HG02884 (cell line): ENCODE results near the gene ENTHD1.

Experiments used
- ATAC-seq: cut with Tn5 transposase; IDR thresholded peaks from one replicate; pipeline ENCODE4 v1.9.1; 2021; ENCODE audit warnings: mild to moderate bottlenecking, moderate library complexity; ENCODE audit not compliant: unreplicated experiment

Gene ENTHD1

DNA sequence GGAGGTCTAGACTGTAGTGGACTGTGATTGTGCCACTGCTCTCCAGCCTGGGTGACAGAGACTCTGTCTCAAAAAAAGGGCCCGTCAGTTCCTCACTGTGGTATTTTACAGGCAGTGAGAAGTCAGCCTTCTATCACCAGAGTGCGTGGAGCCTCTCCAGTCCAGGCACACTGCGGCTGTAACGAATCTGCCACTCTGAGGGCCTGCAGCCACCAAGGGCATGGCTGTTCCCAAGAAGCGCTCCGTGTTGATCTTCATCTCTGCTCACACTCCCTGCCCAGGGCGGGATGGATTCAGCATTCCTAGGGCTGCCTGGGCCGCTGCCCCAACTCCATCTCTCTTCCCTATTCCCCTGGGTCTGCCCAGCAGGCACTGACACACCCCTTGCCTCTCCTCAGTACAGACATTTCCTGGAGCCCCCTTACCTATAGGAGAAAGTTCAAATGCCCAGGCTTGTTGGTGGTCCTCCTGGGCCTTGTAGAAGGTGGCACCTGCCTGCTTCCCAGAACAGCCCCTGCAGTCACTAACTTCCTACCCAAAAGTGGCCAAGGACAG is 174.6 kb downstream of the ENTHD1 start:
- no peak for ATAC-seq

DNA sequence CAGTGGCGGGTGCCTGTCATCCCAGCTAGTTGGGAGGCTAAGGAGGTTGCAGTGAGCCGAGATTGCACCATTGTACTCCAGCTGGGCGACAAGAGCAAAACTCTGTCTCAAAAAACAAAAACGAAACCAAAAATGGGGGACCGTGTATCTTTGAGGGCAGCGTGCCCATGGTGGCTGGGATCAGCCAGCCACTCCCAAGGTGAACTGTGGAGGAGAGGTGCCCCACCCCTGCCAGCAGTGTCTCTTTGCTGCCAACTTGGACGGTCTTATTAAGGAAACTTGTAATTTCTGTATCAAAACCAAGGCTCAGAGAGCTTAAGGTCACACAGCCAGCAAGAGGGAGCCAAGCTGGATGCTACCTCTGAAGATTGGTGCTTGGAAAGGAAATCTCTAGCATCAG is 175.4 kb downstream of the ENTHD1 start:
- ATAC-seq, result no peak

DNA sequence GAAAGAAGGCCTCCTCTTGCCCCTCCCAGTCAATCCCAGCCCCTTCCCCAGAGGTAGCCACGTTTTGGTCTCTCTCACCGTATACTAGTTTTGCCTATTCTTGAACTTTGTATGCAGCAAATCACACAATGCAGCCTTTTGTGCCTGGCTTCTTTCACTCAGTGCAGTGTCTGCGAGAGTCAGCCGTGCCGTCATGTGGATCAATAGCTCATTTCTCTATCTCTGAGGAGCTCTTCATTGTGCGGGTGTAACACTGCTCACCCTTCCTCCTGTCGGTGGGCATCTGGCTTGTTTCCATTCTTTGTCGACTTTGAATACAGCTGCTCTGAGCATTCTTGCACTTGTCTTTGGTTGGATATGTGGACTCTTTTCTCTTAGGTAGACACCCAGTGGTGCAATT is 176.5 kb downstream of the ENTHD1 start:
- no peak for ATAC-seq

DNA sequence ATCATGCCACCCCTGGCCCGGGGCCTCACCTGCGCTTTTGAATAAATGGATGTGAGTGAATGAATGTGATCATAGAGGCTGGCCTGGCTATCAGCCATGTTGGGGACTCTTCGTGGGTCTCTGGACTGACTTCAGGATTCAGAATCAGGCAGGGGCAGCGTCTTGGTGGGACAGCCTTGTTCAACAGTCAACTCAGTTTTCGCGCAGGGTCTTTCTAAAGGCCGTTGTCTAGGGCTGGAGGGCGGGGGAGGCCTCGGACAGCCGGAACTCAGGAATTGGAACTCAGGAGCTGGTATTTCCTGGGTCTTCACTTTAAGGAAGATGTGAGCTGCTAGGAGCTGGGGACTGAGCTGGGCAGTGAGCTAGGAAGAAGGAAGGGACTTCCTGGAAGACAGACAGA is 177.0 kb downstream of the ENTHD1 start:
- no peak for ATAC-seq

DNA sequence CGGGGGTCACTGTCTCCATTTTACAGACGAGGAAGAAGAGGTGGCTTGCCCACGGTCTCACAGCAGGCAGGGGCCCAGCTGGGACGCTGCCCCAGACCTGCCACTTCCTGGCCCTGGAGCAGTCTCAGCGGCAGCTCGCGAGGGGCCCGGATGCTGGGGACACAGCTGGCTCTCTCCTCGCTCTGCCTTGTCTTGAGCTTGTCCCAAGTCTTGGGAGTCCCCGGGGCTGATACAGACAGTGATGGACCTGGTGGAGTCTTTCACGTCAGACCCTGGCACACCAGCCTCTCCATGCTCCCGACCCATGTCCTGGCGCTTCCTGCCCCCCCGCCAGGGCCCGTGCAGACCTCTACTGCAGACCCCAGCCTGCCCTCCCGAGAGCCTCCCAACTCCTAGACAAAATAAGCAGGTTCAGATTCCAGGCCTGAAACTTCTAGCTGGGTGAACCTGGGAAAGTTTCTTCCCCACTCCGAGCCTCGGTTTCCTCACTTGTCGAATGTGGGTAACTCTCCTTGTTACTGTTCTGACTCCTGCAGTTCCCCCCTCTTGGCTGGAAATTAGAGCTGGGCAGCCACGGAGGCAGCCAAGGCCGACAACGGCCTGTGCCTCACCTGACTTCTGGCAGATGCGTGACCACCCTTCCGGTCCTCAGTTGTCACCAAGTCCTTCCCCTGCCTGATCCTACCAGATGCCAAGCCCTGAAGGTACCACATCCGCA is 177.6 kb downstream of the ENTHD1 start:
- ATAC-seq, result no peak

DNA sequence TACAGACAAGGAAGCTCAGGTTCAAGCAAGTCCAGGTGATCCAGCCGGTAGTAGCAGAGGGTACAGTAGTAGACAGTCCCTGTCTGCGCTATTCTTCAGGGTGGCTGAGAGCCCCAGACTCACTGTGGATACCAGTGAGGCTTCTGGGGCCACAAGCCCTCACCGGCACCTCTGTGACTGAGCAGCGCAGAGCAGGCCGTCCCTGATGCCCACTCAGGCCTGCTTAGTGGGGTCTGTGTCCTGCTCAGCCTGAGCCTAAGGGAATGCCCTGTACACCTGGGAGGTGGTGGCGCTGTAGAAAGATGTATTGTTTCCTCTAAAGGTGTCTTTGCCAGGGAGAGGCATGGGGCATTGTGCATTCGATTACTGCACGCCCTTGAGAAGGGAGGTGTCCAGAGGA is 179.2 kb downstream of the ENTHD1 start:
- no peak for ATAC-seq

DNA sequence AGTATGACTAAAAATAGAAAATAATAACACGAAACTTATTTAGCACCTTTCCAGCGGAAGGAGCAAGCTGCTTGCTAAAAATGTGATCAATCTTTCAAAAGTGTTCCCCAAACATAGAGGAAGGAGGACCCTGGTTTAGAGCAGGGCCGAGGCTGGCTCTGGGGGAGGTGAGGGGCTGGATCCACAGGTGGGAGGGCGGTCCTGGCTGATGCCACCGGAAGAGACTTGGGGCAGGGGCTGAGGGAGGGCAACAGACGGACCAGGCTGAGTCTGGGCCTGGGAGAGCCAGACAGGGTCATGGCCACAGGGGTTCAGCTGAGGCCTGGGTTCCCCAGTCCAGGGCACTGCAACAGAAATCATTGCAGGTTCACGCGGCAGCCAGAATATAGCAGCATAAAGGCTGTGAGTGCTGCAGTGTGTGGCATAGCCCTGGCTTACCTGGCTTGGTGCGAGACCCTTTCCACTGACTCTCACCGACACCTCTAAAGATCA is 179.7 kb downstream of the ENTHD1 start:
- ATAC-seq, result no peak

DNA sequence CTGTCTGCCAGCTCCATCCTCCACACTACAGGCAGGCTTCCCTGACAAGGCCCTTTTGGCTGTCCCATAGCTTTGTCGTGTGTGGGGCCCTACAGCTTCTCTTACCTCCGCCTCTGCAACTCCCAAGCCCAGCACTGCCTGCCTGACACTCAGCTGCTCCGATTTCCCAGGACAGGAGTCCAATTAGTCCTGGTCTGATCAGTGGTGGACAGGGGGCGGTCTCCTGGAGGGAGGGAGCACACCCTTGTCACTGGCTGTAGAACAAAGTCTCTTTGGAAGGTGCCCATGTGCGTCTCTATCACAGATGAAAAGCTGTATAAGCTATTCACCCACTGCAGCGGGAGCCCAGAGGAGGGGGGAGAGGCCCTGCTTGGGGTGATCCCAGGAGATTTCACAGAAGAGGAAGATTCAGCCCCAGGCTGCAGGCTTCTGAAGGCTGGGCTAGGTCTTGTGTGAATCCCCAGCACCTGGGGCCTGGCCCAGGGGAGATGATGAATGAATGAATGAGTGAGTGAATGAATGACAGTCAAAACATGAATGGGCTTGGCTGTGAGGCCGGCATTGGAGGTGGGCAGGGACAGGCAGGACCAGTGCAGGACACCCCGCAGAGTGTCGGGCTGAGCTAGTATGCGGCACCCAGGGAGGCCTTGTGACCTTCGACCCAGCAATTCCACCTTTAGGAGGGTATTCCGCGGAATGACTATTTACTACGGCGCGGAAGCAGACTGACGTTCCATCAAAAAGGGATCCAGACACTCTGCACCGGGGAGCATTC is 180.6 kb downstream of the ENTHD1 start:
- ATAC-seq, result no peak

DNA sequence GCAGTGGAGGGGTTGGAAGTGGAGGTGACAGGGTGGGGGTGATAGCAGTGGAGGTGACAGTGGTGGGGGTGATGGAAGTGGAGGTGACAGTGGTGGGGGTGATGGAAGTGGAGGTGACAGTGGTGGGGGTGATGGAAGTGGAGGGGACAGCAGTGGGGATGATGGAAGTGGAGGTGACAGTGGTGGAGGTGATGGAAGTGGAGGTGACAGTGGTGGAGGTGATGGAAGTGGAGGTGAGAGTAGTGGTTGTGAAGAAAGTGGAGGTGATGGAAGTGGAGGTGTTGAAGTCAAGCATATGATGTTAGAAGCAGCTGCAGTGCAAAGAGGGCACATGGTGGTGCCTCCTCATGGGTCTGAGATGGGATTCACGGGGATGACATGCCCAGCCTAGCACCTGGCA is 181.5 kb downstream of the ENTHD1 start:
- no peak for ATAC-seq

DNA sequence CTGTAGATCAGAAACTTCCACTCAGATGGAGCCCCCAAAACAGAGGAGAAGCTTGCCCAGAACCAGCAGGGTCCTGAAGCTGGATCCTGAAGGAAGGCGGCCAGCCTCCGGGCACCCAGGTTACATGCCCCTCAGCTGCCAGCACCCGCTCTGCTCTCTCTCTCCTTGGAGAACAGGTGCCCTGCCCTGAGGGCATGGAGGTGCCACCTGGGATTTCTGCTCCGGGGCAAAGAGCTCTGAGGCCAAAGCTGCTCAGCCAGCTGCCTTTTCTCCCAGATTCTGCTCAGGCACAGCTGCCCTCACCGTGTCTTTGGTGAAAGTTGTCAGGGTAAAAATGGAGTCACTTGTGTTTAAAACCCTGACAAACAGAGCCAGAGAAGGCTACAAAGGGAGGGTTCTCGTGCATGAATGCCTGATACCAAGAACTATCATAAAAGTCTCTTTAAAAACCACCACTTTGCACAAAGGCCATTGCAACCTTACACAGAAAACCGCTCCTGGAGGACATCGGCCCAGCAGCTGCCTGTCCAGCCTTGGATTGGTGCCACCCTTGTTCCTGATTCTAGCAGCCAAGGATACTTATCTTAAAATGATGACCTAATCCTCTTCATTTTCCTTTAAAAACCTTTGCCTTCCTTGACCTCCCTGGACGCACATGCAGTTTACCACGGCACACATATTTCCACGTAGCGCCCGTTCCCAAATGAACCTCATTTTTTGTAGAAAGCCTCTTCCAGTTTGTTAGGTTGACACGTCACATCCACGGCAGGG is 183.0 kb downstream of the ENTHD1 start:
- ATAC-seq, result no peak

DNA sequence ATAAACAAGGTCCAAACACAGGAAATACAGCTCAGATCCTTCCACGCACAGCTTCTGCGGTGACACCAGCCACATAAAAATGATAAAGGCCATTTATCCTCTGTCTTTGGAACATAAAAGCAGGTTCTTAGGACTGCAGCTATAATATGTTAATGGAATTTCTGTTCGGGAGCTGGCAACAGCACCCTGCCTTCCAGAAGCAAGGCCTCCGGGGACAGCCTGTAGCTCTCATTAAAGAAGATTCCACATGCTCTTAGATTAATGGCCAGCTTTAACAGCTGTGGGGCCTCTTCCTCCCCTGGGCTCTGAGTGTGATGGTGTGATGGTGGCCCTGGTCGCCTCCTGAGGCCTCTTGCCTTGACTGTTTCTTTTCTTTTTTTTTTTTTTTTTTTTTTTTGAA is 185.7 kb downstream of the ENTHD1 start:
- no peak for ATAC-seq

DNA sequence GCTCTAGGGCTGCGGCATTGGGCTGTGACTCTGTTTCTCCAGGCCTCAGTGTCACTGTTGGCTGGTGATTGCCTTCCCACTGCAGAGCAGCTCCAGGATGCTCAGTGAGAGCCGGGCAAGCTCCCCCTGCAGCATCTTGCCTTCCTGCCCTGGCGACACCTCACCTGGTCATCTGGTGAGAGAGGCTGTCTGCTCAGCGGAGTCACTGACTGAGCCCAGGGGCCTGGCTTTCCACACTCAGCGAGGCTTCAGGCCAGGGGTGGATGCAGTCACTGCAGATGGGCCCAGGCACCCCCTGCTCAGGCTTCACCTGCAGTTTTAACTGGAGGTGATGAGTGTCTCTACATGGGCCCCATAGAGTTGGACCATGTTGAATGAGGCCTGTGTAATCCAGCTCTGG is 186.2 kb downstream of the ENTHD1 start:
- ATAC-seq, result no peak

DNA sequence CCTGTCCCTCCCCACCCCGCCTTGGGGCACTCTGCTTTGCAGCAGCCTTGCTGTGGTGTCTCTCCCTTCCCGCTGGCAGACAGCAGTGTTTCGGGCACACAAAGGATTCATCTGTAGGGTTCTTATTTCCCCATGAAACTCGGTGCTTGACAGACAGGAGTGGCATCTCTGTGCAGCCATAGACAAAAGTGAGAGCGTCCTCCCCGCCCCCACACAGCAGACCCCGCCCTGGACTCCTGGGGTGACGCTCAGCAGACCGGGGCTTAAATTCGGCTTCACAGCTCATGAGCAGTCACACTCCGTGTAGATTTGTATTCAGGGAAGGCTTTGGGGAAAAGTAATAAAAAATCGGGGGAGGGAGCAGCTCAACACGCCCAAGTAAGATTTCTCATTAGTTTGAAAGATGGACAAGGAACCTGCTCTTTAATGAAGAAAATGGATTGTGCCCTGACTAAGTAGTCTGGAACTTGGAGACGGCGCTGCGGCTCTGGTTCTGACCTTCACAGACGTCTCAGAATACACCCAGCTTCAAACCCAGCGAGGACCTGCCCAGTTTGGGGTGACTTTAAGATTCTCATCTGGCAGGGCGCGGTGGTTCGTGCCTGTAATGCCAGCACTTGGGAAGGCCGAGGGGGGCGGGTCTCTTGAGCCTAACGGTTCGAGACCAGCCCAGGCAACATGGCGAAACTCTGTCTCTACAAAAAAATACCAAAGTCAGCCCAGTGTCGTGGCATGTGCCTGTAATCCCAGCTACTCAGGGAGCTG is 187.0 kb downstream of the ENTHD1 start:
- ATAC-seq, result no peak

DNA sequence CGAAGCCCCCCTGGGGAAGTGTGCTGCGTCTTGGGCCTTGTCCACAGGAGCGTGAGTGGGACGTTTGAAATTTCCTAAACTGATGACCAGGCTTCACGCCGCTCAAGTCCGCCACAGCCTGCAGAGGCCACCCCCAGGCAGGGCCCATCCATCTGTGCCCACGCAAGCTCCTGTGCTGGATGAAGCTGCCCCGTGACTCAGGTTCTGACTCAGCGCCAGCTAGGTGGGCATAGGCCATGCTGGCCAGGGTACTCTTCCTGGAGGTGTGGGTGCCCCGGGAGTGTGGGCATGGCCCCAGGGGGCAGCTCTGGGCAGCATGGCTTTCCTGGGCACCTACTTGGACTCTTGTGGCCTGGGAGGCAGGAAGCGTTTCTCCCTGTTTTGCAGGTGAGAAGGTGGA is 188.2 kb downstream of the ENTHD1 start:
- no peak for ATAC-seq

DNA sequence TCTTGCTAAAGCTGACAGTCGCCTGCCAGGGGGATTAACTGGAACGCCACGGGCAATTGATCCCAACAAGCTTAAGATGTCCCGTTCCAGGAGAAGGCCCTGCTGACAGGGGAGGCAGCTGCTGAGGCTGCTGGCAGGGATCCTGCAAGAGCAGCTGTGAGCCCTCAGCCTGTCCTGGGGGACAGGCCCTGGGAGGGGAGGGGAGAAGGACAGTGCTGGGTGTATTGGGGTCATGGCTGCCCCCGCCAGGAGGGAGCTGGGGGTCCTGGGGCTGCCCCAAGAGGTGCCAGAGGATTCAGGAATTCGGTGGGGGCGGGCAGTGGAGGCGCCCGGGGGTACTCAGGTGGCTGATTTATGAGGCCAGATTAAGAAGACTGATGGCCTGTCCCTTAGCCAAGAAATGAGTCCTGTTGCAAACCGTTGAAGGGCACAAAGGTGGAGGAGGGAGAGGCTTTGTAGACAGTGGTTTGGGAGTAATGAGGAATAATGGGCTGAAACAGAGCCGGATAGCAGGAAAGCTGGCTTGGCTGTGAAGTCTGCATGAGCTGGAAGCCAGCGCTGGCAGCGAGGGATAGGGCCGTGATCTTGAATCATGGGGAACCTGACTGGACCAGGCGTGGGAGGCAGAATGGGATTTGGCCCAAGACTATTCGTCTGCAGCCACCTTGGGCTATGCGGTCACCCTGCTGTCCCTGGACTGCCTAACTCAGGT is 189.5 kb downstream of the ENTHD1 start:
- no peak for ATAC-seq

DNA sequence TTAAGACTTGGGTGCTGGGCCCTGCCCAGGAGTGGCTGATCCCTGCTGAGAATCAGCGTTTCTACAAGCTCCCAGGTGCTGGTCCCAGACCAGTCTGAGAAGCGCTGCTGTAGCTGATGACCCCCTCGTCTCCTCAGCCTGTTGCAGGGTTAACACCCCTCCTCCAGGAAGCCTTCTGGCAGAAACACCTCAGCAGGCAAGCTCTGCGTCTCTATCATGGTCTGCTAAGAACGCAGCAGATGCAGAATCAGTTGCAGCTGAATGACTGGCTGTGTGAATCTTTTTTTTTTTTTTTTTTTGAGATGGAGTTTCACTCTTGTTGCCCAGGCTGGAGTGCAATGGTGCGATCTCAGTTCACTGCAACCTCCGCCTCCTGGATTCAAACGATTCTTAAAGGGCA is 190.5 kb downstream of the ENTHD1 start:
- no peak for ATAC-seq

DNA sequence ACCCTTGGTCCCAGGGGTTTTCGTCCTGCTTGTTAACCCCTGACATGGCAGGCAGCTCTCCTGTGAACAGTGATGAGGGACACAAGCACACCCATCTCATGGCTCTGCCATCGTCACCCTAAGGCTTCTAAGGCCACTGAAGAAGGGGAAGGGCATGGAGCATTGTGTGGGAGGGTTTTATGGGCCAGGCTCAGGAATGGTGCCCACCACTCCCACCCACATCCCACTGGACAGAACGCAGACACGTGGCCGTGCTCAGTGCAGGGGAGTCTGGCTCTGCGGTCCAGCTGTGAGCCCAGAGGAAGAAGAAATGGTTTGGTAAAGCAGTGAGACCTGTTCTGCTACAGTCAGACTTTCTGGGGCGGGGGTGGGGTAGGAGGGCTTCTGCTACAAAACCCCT is 193.0 kb downstream of the ENTHD1 start:
- no peak for ATAC-seq

DNA sequence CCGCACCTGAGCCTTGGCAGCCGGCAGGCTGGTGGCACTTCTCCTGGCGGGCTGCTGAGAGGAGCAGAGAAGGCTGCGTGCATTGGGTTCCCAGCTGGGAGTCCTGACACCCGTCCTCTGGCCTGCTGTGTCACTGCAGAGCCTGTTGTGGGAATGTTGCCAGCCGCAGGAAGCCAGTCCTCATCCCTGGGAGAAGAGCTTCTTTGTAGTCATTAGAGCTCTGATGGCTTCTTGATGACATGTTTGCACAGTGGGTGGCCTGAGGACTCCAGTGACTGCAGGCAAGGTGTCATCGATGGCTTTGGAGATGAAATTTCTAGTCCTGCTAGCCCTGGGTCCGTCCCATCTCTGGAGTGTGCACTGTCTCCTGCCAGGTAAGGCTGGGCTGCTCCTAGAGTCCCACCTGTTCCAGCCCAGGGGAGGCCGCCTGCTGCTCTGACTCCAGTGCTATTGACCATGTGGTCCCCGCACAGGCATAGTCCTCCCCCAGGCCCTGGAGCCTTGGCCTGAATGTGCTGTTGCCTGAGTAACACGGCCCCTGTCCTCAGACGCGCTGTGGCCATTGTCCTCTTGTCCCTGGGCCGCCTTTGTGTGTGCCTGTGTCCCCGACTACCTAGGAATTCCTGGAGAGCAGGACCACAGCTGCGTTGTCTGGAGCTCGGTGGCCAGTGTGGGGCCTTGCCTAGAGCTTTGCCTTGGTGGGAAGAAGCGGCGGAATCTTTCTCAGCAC is 193.8 kb downstream of the ENTHD1 start:
- no peak for ATAC-seq

DNA sequence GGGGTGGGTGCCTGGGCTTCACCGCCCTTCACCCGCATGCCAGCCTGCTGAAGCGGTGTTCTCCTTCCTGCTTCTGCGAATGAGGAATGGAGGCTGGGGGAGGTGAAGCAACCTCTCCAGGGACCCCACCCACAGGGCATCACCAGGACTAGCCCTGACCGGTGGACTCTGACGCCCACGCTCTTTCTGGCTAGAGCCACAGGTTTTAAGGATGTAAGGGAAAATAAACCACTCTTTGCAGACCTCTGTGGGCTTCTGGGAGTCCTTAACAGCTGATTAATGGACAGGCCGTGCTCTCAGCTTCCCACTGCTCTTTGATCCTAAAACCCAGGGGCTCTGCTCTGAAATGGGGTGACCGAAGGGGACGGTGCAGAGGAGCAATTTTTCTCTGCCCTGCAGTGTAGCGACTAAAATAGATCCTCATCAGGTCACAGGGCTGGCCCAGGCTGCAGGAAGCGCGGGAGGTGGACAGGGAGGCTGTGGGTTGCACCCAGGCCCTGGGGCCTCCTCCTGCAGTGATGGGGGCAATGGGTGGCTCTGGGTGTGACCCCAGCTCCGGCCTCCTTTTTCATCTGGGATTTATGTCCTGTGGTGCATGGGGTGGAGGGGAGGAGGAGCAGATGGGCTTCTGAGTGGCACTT is 195.7 kb downstream of the ENTHD1 start:
- ATAC-seq, result no peak
